ENCODE data around the gene TMEM217.

TMEM217 gene

DNA sequence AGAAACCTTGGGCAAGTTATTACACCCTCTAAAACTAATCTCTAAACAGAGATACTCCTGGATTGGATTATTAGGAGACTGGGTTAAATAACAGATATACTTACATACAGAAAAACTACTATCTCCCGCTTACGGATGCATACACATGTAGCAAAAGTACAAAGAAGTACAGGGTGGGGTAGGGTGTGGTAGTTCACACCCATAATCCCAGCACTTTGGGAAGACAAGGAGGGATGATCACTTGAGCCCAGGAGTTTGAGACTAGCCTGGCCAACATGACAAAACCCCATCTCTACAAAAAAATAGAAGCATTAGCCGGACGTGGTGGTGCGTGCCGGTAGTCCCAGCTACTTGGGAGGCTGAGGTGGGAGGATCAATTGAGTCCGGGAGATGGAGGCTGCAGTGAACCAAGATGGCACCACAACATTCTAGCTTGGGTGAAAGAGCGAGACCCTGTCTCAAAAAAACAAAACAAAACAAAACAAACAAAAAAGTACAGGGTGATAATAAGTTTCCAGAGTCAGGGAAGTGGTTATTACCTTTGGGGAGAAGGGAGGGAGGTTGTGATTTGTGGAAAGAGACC lies 79.9 kb downstream of the TMEM217 start:
- DNase-seq, result no peak

DNA sequence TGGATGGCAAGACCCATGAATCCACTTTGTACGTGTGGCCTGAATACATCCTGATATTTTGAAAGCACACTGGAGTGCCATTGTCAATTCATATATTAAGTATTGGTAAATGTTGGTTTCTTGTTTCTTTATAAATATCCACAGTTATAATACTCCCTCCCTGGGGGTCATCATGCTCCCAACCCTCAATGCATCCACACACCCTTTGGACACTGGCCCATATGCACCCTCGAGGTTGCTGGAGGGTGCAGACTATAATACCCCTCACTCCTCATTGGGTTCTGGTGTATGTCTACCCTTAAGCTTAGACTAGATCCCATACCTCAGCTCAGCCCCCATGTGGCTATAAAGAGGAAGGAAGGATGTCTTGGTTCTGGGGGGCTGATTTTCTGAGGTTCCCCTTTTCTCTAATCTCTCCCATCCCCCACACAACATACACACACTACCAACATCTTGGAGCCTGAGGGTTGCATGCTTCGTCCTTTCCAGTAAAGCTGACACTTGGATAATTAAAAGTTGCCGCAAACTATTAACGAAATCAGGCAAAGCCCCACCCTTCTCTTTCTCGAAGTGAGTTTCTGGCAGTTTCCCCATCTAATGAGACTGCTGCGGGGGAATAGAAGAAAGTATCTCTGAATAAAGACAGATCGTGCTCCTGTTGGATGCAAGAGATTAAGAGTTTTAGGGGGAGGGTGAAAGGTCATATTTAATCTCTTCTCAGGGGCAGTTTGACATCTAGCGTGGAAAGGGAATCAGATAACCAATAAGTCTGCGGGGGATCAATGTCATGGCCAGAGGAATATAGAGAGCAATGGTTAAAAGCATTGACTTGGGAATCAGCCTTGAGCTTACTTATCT lies 80.6 kb downstream of the TMEM217 start:
- DNase-seq, result no peak

DNA sequence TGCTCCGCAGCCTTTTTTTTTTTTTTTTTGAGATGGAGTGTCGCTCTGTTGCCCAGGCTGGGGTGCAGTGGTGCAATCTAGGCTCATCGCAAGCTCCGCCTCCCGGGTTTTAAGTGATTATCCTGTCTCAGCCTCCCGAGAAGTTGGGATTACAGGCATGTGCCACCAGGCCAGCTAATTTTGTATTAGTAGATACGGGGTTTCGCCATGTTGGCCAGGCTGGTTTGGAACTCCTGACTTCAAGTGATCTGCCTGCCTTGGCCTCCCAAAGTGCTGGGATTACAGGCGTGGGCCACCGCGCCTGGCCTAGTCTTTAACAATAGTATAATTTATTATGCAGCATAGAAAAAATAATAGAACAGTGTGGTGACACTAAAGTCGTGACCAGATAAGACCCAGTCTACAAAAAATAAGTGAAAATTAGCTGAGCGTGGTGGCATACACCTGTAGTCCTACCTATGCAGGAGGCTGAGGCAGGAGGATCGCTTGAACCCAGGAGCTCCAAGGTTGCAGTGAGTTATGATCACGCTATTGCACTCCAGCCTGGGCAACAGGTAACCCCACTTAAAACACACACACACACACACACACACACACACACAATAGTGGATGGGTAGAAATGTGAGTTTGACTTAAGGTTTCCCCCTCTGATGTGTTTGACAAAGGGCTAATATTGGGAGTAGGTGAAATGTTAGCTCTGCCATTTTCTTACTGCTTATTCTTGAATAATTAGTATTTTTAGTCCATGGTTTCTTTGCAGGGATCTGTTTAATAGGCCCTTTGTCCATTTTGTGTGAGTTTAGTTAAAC lies 81.5 kb downstream of the TMEM217 start:
- DNase-seq, result no peak

DNA sequence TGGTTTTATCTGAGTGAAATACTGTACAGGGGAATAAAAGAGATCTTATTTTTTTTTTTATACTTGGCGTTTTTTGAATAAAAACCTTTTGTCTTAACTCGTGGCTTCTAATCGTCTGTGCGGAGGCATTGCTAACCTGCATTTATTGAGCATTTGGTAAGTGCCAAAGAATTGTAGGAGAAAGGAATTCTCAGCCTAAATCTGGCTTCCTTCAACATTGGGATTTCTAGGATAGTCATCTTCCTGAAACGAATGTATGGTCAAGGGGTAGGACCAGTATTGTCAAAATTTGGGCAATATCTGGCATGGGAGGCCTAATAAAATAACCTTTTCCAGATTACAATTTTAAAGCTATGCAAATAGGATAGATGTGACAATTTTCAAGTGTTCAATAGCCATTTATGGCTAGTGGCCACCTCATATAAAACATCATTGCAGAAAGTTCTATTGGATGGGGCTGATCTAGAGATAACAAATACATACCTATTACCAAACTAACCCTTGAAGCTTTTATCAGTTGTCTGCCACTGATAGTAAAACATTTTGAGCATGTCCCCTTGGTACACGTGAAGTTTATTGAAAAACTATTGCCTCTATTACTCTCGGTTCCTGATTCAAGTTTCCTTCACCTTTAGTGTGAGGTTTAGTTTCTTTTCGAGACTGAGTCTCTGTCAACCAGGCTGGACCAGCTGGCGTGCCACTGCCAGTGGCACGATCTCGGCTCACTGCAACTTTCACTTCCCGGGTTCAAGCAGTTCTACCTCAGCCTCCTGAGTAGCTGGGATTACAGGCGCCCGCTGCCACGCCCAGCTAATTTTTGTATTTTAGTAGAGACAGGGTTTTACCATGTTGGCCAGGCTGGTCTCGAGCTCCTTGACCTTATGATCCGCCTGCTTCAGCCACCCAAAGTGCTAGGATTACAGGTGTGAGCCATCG lies 82.3 kb downstream of the TMEM217 start:
- DNase-seq, result no peak

DNA sequence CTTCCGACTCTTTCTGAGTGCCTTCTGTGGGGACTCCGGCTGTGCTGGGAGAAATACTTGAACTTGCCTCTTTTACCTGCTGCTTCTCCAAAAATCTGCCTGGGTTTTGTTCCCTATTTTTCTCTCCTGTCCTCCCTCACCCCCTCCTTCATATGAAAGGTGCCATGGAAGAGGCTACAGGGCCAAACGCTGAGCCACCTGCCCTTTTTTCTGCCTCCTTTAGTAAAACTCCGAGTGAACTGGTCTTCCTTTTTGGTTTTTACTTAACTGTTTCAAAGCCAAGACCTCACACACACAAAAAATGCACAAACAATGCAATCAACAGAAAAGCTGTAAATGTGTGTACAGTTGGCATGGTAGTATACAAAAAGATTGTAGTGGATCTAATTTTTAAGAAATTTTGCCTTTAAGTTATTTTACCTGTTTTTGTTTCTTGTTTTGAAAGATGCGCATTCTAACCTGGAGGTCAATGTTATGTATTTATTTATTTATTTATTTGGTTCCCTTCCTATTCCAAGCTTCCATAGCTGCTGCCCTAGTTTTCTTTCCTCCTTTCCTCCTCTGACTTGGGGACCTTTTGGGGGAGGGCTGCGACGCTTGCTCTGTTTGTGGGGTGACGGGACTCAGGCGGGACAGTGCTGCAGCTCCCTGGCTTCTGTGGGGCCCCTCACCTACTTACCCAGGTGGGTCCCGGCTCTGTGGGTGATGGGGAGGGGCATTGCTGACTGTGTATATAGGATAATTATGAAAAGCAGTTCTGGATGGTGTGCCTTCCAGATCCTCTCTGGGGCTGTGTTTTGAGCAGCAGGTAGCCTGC lies 83.2 kb downstream of the TMEM217 start:
- no peak for DNase-seq

DNA sequence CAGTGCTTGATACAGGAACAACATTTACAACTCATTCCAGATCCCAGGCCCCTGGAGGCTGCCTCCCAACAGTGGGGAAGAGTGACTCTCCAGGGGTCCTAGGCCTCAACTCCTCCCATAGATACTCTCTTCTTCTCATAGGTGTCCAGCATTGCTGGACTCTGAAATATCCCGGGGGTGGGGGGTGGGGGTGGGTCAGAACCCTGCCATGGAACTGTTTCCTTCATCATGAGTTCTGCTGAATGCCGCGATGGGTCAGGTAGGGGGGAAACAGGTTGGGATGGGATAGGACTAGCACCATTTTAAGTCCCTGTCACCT lies 83.8 kb downstream of the TMEM217 start:
- no peak for DNase-seq

DNA sequence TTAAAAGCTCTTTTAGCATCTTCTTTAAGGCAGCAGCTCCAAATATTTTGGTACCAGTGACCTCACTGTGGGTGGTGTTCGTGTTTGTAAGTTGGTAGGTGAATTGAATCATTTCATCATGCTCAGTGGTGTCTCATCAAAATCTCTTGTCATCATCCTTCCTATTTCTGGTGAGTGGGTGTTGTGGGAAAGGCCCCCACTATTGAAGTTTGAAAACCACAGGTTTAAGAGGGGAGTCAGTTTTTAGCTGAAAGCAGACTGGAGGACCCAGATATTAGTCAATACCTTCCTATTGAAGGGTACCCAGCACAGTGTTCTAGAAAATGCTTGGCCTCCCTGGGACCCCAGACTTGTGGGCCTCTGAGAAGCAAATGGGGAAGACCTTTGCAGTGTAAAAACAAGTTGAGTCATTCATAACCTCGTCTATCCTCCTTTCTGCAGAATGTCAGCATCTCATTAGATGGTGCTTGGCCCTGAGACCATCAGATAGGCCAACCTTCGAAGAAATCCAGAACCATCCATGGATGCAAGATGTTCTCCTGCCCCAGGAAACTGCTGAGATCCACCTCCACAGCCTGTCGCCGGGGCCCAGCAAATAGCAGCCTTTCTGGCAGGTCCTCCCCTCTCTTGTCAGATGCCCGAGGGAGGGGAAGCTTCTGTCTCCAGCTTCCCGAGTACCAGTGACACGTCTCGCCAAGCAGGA lies 84.3 kb downstream of the TMEM217 start:
- no peak for DNase-seq

DNA sequence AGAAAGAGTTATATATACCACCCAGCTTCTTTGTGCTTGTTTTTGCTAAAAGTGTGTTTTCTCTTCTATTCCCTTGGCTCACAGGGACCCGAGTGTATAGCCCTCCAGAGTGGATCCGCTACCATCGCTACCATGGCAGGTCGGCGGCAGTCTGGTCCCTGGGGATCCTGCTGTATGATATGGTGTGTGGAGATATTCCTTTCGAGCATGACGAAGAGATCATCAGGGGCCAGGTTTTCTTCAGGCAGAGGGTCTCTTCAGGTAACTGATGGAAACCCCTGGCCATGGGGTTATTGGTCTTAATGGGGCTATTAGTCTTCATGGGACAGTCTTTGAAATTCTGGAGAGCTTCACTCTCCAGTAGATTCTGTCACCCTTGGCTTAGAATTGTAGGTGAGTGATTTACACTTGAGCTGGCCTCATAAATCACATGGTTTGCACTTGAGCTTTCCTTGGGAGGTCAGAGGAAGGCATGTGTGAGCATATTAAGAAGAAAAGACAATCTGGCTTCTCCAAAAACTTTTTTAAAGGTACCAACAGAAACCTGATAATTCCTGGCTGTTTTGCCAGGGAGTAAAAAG lies 84.9 kb downstream of the TMEM217 start:
- DNase-seq, result no peak

DNA sequence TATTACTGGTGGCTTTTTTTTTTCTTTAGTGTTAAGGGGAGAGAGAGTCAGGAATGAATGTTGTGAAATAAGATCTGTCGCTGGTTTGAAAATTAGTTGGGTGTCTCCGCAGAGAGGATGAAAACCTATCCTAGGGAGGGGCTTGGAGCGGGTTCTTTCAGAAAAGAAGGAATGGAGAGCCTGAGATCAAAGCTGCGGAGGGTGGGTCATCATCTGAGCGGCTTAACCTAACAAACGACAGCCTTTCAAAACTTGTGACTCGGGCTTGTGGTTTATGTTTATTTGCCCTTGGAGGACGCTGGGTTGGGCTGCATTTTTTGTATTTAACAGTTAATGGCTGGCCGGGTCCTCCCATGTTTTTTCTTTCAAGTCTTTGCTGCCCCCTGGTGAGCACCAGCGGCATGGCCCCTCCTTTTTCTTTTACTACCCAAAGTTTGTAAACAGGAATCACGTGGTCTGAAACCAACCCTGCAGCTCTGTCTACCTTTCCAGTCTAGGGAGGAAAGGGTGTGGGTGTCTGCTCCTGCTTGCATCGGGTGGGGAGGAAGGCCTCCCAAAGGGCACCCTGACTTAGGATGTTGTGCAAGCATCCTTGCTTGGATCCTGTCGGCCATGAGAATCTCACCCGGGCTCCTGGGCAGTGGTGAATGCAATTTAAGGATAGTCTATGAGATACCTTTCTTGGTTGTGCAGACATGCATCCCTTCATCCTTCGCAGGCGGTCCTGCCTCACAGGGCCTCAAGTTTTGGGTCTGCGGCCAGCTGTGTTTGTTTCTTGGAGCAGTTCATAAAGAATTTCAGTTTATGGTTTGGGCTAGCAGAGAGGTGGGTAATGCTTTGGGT lies 85.8 kb downstream of the TMEM217 start:
- DNase-seq, result peak; percentile 87

DNA sequence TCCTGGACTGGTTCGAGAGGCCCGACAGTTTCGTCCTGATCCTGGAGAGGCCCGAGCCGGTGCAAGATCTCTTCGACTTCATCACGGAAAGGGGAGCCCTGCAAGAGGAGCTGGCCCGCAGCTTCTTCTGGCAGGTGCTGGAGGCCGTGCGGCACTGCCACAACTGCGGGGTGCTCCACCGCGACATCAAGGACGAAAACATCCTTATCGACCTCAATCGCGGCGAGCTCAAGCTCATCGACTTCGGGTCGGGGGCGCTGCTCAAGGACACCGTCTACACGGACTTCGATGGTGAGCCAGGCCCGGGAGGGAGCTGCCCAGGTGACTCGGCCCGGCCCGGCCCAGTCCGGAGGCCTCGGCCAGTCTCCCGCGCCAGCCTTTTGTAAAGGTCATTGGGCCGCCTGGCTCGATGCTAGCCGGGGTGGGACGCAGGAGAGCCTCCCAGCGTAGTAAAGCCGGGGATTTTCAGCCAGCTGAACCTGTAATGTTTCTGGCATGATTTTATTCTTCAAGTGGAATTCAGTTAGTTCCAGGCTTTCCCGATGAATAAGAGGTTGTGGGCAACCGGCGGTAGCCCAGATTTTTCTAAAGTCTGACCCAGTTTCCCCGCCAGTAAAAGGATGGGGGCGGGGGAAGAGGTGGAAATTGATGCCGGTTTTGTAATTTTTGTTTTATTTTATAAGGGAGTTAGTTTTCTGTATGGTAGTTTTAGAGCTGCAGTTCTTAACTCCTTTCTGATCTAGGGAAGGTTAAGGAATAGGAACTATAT lies 86.6 kb downstream of the TMEM217 start:
- DNase-seq, result no peak

DNA sequence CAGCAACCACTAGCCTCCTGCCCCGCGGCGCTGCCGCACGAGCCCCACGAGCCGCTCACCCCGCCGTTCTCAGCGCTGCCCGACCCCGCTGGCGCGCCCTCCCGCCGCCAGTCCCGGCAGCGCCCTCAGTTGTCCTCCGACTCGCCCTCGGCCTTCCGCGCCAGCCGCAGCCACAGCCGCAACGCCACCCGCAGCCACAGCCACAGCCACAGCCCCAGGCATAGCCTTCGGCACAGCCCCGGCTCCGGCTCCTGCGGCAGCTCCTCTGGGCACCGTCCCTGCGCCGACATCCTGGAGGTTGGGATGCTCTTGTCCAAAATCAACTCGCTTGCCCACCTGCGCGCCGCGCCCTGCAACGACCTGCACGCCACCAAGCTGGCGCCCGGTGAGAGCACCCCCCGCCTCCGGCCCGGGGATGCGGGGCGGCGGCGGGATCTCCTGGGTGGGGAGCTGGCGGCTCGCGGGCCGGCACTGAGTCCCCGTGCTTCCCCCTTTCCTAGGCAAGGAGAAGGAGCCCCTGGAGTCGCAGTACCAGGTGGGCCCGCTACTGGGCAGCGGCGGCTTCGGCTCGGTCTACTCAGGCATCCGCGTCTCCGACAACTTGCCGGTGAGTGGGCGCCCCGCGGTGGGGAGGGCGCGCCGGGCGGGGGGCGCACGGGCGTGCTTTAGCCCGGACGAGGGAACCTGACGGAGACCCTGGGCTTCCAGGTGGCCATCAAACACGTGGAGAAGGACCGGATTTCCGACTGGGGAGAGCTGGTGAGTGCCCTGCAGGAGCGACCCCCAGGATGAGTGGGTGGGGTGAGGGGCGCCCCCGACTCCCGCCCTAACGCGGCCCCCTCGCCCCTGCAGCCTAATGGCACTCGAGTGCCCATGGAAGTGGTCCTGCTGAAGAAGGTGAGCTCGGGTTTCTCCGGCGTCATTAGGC lies 87.4 kb downstream of the TMEM217 start:
- peak; percentile 22 for DNase-seq

DNA sequence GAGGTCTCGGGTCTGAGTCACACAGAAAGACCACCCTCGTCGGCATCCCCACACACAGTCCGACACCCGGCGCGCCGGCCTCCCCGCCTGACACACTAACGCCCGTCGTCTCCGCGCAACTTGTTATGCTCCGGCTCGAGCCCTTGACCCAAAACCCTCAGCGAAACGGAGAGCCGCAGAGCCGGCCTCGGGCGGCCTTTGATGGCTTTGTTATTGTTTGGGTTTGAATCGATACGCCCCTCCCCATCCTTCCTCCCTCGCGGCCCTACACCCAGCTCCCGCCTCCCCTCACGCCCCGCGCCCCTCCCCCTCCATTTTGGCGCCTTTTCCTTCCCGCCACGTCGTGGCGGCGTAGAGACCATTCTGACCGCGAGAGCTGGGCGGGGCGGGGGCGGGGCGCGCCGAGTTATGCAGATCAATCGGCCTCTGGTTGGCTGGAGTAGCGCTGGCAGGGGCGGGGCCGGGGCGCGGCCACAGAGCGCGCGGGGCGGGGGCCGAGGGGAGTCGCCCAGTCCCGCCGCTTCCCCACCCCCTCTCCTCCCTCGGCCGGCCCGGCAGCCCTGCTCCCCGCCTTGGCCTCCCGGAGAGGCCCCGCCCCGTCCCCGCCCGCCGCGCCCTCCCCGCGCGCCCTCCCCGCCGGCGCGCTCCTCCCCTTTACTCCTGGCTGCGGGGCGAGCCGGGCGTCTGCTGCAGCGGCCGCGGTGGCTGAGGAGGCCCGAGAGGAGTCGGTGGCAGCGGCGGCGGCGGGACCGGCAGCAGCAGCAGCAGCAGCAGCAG lies 88.3 kb downstream of the TMEM217 start, which contains the start of gene PIM1:
TSS of gene PIM1 (plus strand) at position 657 of the 777 bp plus-strand sequence. CDS start 424 bp downstream, outside the sequence.
- peak; percentile 98 for DNase-seq

DNA sequence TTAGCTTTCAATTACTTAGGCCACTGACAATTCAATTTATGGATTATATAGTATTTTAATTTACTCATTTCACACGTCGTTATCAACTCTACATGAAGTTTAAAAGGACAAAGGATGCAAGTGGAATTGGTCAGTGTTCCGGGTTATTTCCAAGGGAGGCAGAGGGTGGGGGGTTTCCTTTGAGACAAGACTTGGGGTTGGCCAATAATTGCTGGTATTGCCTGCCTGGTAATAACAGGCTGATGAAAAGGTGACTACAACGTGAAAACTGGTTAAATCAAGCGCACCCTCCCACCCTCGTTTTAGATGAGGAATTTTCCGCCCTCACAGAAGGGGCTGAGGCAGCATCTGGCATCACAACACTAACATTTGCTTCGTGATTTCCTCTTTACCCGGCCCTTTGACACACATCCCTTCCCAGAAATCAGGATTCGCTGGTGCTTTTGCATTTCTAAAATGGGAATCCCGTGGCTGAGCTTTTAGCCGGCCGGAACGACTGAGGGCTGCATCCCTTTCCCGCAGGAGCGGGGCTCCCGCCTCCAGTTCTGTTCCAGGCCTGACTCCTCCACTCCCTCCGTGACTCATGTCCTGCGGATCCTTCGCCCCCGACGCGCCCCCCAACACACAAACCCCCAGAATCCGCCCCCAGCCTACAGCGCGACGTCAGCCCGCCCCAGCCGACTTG lies 89.0 kb downstream of the TMEM217 start:
- peak; percentile 51 for DNase-seq

DNA sequence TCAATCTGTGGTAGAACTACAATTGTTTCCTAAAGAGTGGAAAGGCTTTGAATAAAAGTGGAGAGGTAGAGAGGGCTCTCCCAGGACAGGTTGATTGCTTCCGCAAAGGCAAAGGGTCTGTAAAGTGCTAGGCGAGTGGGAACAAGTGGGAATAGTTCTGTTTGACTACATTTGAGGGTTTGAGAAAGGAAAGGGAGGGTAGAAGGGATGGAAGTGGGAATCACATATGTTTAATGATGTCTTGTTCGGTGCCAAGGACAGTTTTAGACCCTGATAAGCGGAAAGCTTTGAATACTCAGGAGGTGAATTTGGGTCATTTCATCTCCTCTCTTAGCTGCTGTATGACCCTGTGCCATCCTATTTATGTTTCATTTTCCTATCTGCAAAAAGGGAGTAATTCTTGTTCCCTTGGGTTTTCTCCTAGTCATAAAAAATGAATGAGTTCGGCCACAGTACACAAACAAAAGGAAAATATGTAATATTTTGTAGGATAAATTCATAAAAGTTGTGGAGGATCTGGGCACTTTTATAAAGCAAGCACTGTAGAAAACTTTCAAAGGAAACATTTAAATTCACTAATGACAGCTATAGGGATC lies 89.7 kb downstream of the TMEM217 start:
- no peak for DNase-seq

DNA sequence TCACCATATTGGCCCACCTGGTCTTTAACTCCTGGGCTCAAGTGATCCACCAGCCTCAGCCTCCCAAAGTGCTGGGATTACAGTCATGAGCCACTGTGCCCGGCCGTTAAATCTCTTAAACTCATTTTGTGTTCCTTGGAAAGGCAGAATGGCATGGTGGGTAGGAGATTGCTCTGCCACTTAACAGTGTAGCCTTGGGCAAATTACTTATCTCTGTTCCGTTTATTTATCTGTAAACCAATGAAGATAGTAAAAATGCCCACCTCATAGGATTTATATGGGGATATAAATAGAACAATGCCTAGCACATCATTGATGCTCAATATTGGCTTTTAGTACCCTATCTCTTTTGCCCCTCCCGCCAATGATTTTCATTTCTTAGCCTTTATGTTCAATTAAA lies 95.2 kb downstream of the TMEM217 start:
- no peak for DNase-seq
